ENCODE data around the gene LRRC46.

Gene LRRC46

GRCh38 chr17:47857551-47858455 lies 26.3 kb downstream of the LRRC46 start:
- H3K36me3 ChIP-seq (ENCODE audit: control insufficient read depth in 1 of 2, insufficient read depth in 2 of 2, low read length in 2 of 2): no peaks in the 10 kb centered on the region
- no peaks in the 10 kb centered on the region for H3K9me3 ChIP-seq (ENCODE audit: control insufficient read depth in 1 of 2, low read length in 2 of 2)
- no peak overlapping the region for H3K4me3 ChIP-seq (ENCODE audit: low read depth in 1 of 2, low read length in 2 of 2)
- no peak overlapping the region for H3K27ac ChIP-seq (ENCODE audit: low read length)
- no peaks in the 10 kb centered on the region for H3K4me1 ChIP-seq (ENCODE audit: control insufficient read depth in 1 of 2, insufficient read depth in 2 of 2, low read length in 2 of 2)
- peaks cover 36% of the 10 kb centered on the region for H3K27me3 ChIP-seq (ENCODE audit: low read depth, low read length)

GRCh38 chr17:47860386-47860785 lies 28.9 kb downstream of the LRRC46 start:
- Histone ChIP-seq H3K4me3 (ENCODE audit: low read depth in 1 of 2, low read length in 2 of 2) (no peak overlapping the region), H3K27ac (ENCODE audit: low read length) (no peak overlapping the region), H3K9me3 (ENCODE audit: control insufficient read depth in 1 of 2, low read length in 2 of 2) (no peaks in the 10 kb centered on the region), H3K36me3 (ENCODE audit: control insufficient read depth in 1 of 2, insufficient read depth in 2 of 2, low read length in 2 of 2) (no peaks in the 10 kb centered on the region), H3K4me1 (ENCODE audit: control insufficient read depth in 1 of 2, insufficient read depth in 2 of 2, low read length in 2 of 2) (no peaks in the 10 kb centered on the region), H3K27me3 (ENCODE audit: low read depth, low read length) (peaks cover 11% of the 10 kb centered on the region)

GRCh38 chr17:47862621-47863440 lies 31.4 kb downstream of the LRRC46 start:
- Histone ChIP-seq H3K9me3 (ENCODE audit: control insufficient read depth in 1 of 2, low read length in 2 of 2) (no peaks in the 10 kb centered on the region), H3K27ac (ENCODE audit: low read length) (no peak overlapping the region), H3K4me1 (ENCODE audit: control insufficient read depth in 1 of 2, insufficient read depth in 2 of 2, low read length in 2 of 2) (no peaks in the 10 kb centered on the region), H3K27me3 (ENCODE audit: low read depth, low read length) (peaks cover 4% of the 10 kb centered on the region), H3K4me3 (ENCODE audit: low read depth in 1 of 2, low read length in 2 of 2) (no peak overlapping the region), H3K36me3 (ENCODE audit: control insufficient read depth in 1 of 2, insufficient read depth in 2 of 2, low read length in 2 of 2) (no peaks in the 10 kb centered on the region)

- Histone ChIP-seq H3K4me3 (ENCODE audit: low read depth in 1 of 2, low read length in 2 of 2) (no peak overlapping the region), H3K27me3 (ENCODE audit: low read depth, low read length) (peaks cover 4% of the 10 kb centered on the region)
Observed at GRCh38 chr17:47864791-47865216, 33.3 kb downstream of the LRRC46 start.

GRCh38 chr17:47866941-47867340 lies 35.5 kb downstream of the LRRC46 start:
- Histone ChIP-seq H3K27ac (ENCODE audit: low read length) (no peak overlapping the region), H3K4me3 (ENCODE audit: low read depth in 1 of 2, low read length in 2 of 2) (no peak overlapping the region), H3K4me1 (ENCODE audit: control insufficient read depth in 1 of 2, insufficient read depth in 2 of 2, low read length in 2 of 2) (no peaks in the 10 kb centered on the region), H3K9me3 (ENCODE audit: control insufficient read depth in 1 of 2, low read length in 2 of 2) (no peaks in the 10 kb centered on the region), H3K27me3 (ENCODE audit: low read depth, low read length) (peaks cover 7% of the 10 kb centered on the region), H3K36me3 (ENCODE audit: control insufficient read depth in 1 of 2, insufficient read depth in 2 of 2, low read length in 2 of 2) (no peaks in the 10 kb centered on the region)

More at GRCh38 chr17:47864791-47865216, 33.3 kb downstream of the LRRC46 start:
- no peak overlapping the region for H3K27ac ChIP-seq (ENCODE audit: low read length)
- H3K4me1 ChIP-seq (ENCODE audit: control insufficient read depth in 1 of 2, insufficient read depth in 2 of 2, low read length in 2 of 2): no peaks in the 10 kb centered on the region
- no peaks in the 10 kb centered on the region for H3K36me3 ChIP-seq (ENCODE audit: control insufficient read depth in 1 of 2, insufficient read depth in 2 of 2, low read length in 2 of 2)
- H3K9me3 ChIP-seq (ENCODE audit: control insufficient read depth in 1 of 2, low read length in 2 of 2): no peaks in the 10 kb centered on the region

DNA sequence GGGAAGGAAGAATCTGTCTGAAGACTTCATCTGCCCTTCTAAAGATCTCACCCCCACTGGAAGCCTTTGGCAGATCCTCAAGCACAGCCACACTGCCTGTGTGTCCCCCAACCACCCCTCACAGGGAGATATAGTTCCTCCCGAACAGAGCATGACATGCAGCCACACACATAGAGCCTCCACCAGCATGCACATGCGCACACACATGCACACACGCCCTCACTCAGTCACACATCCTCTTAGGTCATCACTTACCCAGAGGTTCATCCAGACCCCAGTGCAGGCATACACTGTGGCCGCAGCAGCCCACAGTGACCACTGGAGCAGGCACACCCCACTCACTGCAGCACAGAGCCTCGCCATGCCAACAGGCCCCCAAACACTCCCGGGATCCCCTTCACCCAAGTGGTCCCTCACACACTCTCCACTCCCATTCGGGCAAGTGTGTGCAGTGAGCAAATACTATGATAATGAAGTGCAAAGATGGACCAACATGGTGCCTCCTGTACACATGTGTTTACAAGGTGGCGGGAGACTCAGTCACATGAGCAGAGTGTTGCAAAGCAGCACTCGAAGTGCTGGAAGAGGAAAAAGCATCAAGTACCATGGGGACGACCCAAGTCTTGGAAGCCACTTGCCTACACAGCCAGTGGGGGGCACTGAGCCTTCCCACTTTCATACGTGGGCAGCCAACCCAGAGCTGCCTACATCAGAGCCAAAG lies 36.5 kb downstream of the LRRC46 start:
- Histone ChIP-seq H3K4me3 (ENCODE audit: low read depth in 1 of 2, low read length in 2 of 2) (no peak overlapping the region), H3K27me3 (ENCODE audit: low read depth, low read length) (peaks cover 14% of the 10 kb centered on the region), H3K36me3 (ENCODE audit: control insufficient read depth in 1 of 2, insufficient read depth in 2 of 2, low read length in 2 of 2) (no peaks in the 10 kb centered on the region), H3K27ac (ENCODE audit: low read length) (no peak overlapping the region), H3K9me3 (ENCODE audit: control insufficient read depth in 1 of 2, low read length in 2 of 2) (no peaks in the 10 kb centered on the region), H3K4me1 (ENCODE audit: control insufficient read depth in 1 of 2, insufficient read depth in 2 of 2, low read length in 2 of 2) (no peaks in the 10 kb centered on the region)

- no peak overlapping the region for H3K4me3 ChIP-seq (ENCODE audit: low read depth in 1 of 2, low read length in 2 of 2)
- no peaks in the 10 kb centered on the region for H3K9me3 ChIP-seq (ENCODE audit: control insufficient read depth in 1 of 2, low read length in 2 of 2)
- no peaks in the 10 kb centered on the region for H3K4me1 ChIP-seq (ENCODE audit: control insufficient read depth in 1 of 2, insufficient read depth in 2 of 2, low read length in 2 of 2)
- no peak overlapping the region for H3K27ac ChIP-seq (ENCODE audit: low read length)
- H3K36me3 ChIP-seq (ENCODE audit: control insufficient read depth in 1 of 2, insufficient read depth in 2 of 2, low read length in 2 of 2): no peaks in the 10 kb centered on the region
- H3K27me3 ChIP-seq (ENCODE audit: low read depth, low read length): peaks cover 15% of the 10 kb centered on the region
Observed at GRCh38 chr17:47869114-47869513, 37.6 kb downstream of the LRRC46 start.

- H3K27ac ChIP-seq (ENCODE audit: low read length): no peak overlapping the region
- H3K27me3 ChIP-seq (ENCODE audit: low read depth, low read length): peaks cover 15% of the 10 kb centered on the region
- no peaks in the 10 kb centered on the region for H3K9me3 ChIP-seq (ENCODE audit: control insufficient read depth in 1 of 2, low read length in 2 of 2)
- H3K4me1 ChIP-seq (ENCODE audit: control insufficient read depth in 1 of 2, insufficient read depth in 2 of 2, low read length in 2 of 2): no peaks in the 10 kb centered on the region
- H3K36me3 ChIP-seq (ENCODE audit: control insufficient read depth in 1 of 2, insufficient read depth in 2 of 2, low read length in 2 of 2): no peaks in the 10 kb centered on the region
- H3K4me3 ChIP-seq (ENCODE audit: low read depth in 1 of 2, low read length in 2 of 2): no peak overlapping the region
Observed at GRCh38 chr17:47870056-47870455, 38.6 kb downstream of the LRRC46 start.

- peaks cover 15% of the 10 kb centered on the region for H3K27me3 ChIP-seq (ENCODE audit: low read depth, low read length)
- H3K36me3 ChIP-seq (ENCODE audit: control insufficient read depth in 1 of 2, insufficient read depth in 2 of 2, low read length in 2 of 2): no peaks in the 10 kb centered on the region
- H3K9me3 ChIP-seq (ENCODE audit: control insufficient read depth in 1 of 2, low read length in 2 of 2): no peaks in the 10 kb centered on the region
- no peak overlapping the region for H3K4me3 ChIP-seq (ENCODE audit: low read depth in 1 of 2, low read length in 2 of 2)
- no peak overlapping the region for H3K27ac ChIP-seq (ENCODE audit: low read length)
- H3K4me1 ChIP-seq (ENCODE audit: control insufficient read depth in 1 of 2, insufficient read depth in 2 of 2, low read length in 2 of 2): no peaks in the 10 kb centered on the region
Observed at GRCh38 chr17:47871048-47871447, 39.6 kb downstream of the LRRC46 start.

GRCh38 chr17:47872019-47872650 lies 40.7 kb downstream of the LRRC46 start:
- Histone ChIP-seq H3K27me3 (ENCODE audit: low read depth, low read length) (peaks cover 10% of the 10 kb centered on the region), H3K27ac (ENCODE audit: low read length) (no peak overlapping the region), H3K4me3 (ENCODE audit: low read depth in 1 of 2, low read length in 2 of 2) (no peak overlapping the region)

More at GRCh38 chr17:47872019-47872650, 40.7 kb downstream of the LRRC46 start:
- no peaks in the 10 kb centered on the region for H3K4me1 ChIP-seq (ENCODE audit: control insufficient read depth in 1 of 2, insufficient read depth in 2 of 2, low read length in 2 of 2)
- no peaks in the 10 kb centered on the region for H3K9me3 ChIP-seq (ENCODE audit: control insufficient read depth in 1 of 2, low read length in 2 of 2)
- H3K36me3 ChIP-seq (ENCODE audit: control insufficient read depth in 1 of 2, insufficient read depth in 2 of 2, low read length in 2 of 2): no peaks in the 10 kb centered on the region

All from muscle layer of duodenum (tissue), 2 donors.